ENCODE results near the gene TEF. TPM values are rescaled to one million over a fixed set of nuclear protein-coding genes. Genes with fewer than 3 reads are reported as not detected.

TEF gene
- total RNA-seq, 1 donor from 2014 or later = 11.4 TPM

DNA sequence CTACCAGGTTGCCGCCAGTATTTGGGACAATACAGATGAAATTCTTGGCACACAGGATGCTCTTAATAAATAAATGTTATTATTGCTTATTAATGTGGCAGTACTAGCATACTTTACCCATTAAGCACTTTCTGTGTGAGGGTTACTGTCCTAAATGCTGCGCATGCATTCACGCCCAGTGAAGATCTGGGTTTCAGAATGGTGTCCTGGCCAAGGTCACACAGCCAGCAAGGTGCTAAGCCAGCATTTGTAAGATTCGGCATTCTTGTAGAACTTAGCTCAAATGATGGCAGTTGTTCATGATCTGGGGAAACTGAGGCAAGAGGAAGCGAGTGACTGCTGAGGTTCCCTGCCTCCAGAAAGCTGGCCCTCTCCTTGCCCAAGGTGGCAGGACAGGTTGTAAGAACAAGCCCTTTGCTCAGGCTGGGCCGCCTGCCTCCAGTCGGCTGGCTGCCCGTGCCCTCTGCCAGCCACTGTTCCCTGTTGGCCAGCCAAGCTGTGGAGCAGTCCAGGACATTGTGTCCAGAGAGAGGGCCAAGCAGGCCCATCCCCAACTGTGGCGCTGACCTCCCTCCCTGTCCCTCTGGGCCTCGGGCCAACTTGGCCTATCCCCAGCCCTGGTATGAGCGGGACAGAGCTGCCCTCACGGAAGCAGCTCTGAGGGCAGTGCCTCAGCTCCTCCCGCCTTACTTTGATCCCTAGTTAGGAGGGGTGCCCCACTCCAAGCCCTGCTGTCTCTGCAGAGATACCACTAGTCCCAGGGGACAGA is 36.1 kb downstream of the TEF start:
- peaks cover 10% of the 10 kb centered on the region for H3K4me1 Mint-ChIP-seq (ENCODE audit: low read depth)
- no peaks in the 10 kb centered on the region for H3K9me3 Mint-ChIP-seq (ENCODE audit: low read depth)
- H3K27ac Mint-ChIP-seq = no peak overlapping the region
- H3K36me3 Mint-ChIP-seq (ENCODE audit: insufficient read depth) = no peaks in the 10 kb centered on the region
- no peak overlapping the region for H3K4me3 Mint-ChIP-seq (ENCODE audit: low read depth)
- no peak for DNase-seq (ENCODE audit: low spot score, unreplicated experiment)
- TF ChIP-seq, protein P1, sequence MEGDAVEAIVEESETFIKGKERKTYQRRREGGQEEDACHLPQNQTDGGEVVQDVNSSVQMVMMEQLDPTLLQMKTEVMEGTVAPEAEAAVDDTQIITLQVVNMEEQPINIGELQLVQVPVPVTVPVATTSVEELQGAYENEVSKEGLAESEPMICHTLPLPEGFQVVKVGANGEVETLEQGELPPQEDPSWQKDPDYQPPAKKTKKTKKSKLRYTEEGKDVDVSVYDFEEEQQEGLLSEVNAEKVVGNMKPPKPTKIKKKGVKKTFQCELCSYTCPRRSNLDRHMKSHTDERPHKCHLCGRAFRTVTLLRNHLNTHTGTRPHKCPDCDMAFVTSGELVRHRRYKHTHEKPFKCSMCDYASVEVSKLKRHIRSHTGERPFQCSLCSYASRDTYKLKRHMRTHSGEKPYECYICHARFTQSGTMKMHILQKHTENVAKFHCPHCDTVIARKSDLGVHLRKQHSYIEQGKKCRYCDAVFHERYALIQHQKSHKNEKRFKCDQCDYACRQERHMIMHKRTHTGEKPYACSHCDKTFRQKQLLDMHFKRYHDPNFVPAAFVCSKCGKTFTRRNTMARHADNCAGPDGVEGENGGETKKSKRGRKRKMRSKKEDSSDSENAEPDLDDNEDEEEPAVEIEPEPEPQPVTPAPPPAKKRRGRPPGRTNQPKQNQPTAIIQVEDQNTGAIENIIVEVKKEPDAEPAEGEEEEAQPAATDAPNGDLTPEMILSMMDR (IDR thresholded peaks at IDR 0.05; ENCODE audit: unreplicated experiment) = no peak
- no peaks in the 10 kb centered on the region for H3K27me3 Mint-ChIP-seq

DNA sequence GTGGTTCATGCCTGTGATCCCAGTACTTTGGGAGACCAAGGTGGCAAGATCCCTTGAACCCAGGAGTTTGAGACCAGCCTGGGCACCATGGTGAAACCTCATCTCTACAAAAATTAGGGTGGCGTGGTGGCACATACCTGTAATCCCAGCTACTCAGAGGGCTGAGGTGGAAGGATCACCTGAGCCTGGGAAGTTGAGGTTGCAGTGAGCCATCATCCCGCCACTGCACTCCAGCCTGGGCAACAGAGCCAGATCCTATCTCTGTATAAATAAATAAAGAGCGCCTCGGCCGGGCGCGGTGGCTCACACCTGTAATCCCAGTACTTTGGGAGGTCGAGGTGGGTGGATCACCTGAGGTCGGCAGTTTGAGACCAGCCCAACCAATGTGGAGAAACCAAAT is 37.0 kb downstream of the TEF start:
- peaks cover 10% of the 10 kb centered on the region for H3K4me1 Mint-ChIP-seq (ENCODE audit: low read depth)
- no peak overlapping the region for H3K4me3 Mint-ChIP-seq (ENCODE audit: low read depth)
- peak overlapping the region; percentile 49 for H3K27ac Mint-ChIP-seq
- H3K9me3 Mint-ChIP-seq (ENCODE audit: low read depth) = no peaks in the 10 kb centered on the region
- TF ChIP-seq, protein P1 (IDR thresholded peaks at IDR 0.05; ENCODE audit: unreplicated experiment) = no peak
- DNase-seq (ENCODE audit: low spot score, unreplicated experiment) = no peak
- H3K27me3 Mint-ChIP-seq = no peaks in the 10 kb centered on the region
- peaks cover under 1% of the 10 kb centered on the region for H3K36me3 Mint-ChIP-seq (ENCODE audit: insufficient read depth)

DNA sequence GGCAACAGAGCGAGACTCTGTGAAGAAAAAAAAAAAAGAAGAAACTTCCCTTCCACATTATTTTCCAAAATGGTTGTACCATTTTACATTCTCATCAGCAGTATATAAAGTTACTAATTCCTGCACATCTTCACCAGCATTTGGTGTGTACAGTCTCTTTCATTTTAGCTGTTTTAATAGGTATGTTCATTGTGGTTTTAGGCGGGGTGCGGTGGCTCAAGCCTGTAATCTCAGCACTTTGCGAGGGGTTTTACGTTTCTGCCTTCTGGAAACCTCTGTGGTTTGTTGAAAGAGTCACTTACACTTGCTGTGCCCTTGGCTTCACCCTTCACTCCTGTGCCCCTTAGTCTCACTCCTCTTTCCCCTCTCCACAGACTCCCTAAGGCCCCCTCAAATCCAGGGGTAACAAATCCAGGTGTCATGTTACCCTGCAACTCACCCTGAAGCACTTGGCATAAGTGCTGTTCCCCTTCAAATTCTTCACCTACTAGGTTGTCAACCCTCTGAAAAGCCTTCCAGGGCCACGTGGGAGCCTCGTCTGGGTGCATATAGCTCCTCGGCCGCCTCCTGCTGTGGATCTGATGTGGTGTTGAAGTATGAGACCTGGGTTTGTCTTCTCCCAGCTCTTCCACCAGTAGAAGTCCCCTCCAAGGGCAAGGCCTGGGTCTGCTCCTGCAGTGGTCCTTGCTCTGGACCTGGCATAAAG is 44.1 kb downstream of the TEF start:
- H3K36me3 Mint-ChIP-seq (ENCODE audit: insufficient read depth) = peaks cover 5% of the 10 kb centered on the region
- no peaks in the 10 kb centered on the region for H3K9me3 Mint-ChIP-seq (ENCODE audit: low read depth)
- TF ChIP-seq, protein P1 (IDR thresholded peaks at IDR 0.05; ENCODE audit: unreplicated experiment) = no peak
- DNase-seq (ENCODE audit: low spot score, unreplicated experiment) = no peak
- no peaks in the 10 kb centered on the region for H3K27me3 Mint-ChIP-seq
- no peak overlapping the region for H3K27ac Mint-ChIP-seq
- H3K4me1 Mint-ChIP-seq (ENCODE audit: low read depth) = no peaks in the 10 kb centered on the region
- no peak overlapping the region for H3K4me3 Mint-ChIP-seq (ENCODE audit: low read depth)

DNA sequence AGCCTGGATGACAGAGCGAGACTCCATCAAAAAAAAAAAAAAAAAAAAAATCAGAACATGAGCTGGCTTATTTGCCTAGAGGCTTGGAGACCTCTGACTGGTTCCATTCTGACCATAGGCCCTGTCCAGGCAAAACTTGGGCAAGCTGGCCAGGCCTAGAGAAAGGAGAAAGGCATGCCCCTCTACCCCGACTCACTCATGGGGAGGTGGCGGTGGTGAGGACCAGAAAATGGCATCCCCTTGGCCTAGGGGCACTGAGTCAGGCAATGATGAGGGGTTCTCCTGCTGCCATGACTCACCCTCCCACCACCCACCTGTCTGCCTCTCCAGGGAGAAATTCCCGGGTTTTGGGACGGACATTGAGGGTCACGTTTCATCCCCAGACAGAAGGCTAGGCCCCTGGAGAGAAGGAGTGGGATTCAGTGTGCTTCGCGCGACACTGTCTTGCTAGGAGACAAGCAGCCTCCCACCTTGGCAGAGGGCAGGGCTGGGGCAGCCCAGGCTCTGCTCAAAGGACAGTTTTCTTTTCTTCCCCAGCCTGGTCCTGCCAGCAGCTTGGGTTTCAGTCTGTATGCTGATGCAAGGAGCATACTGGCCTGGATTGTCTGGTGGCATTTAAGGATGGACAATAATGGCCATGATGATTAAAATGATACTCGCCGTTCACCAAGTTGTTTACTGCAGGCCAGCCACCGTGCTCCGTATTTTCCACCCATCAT is 47.6 kb downstream of the TEF start:
- no peaks in the 10 kb centered on the region for H3K27me3 Mint-ChIP-seq
- H3K9me3 Mint-ChIP-seq (ENCODE audit: low read depth) = no peaks in the 10 kb centered on the region
- H3K27ac Mint-ChIP-seq = no peak overlapping the region
- H3K36me3 Mint-ChIP-seq (ENCODE audit: insufficient read depth) = peaks cover 15% of the 10 kb centered on the region
- no peak overlapping the region for H3K4me3 Mint-ChIP-seq (ENCODE audit: low read depth)
- DNase-seq (ENCODE audit: low spot score, unreplicated experiment) = no peak
- H3K4me1 Mint-ChIP-seq (ENCODE audit: low read depth) = no peaks in the 10 kb centered on the region
- TF ChIP-seq, protein P1 (IDR thresholded peaks at IDR 0.05; ENCODE audit: unreplicated experiment) = no peak

DNA sequence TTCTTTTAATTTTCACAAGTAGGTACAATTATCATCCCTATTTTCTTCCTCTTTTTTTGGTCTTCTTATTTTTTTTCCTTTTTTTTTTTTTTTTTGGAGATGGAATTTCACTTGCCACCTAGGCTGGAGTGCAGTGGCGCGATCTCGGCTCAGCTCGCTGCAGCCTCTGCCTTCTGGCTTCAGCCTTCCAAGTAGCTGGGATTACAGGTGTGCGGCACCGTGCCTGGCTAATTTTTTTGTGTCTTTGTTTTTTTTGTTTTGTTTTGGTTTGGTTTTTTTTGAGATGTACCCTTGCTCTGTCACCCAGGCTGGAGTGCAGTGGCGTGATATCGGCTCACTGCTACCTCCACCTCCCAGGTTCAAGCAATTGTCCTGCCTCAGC is 48.2 kb downstream of the TEF start:
- no peak overlapping the region for H3K4me3 Mint-ChIP-seq (ENCODE audit: low read depth)
- TF ChIP-seq, protein P1 (IDR thresholded peaks at IDR 0.05; ENCODE audit: unreplicated experiment) = no peak
- DNase-seq (ENCODE audit: low spot score, unreplicated experiment) = no peak
- no peaks in the 10 kb centered on the region for H3K27me3 Mint-ChIP-seq
- H3K36me3 Mint-ChIP-seq (ENCODE audit: insufficient read depth) = peaks cover 15% of the 10 kb centered on the region
- H3K9me3 Mint-ChIP-seq (ENCODE audit: low read depth) = no peaks in the 10 kb centered on the region
- H3K4me1 Mint-ChIP-seq (ENCODE audit: low read depth) = no peaks in the 10 kb centered on the region
- H3K27ac Mint-ChIP-seq = no peak overlapping the region
